Uterus (tissue), 4 donors: Measurements from ENCODE around the gene S100A4. TPM values are rescaled to one million over a fixed set of nuclear protein-coding genes. Genes with fewer than 3 reads are reported as not detected.
"Not testable (repeated sequence)": the region's sequence is repeated elsewhere in the genome, so short reads cannot be mapped to it uniquely, and the experiment has no call there.

ENCODE experiments used
- DNase-seq, 2 donors: peaks; one replicate each; pipeline ENCODE4 v3.0.0-alpha.2; 2019 to 2020
- H3K27ac ChIP-seq, 2 donors: fragments of 200-600 bp; sonication (generic); 1 replicate in 1 of 2; 2 replicates in 1 of 2; pipeline ENCODE4 v1.5.1; 2016 to 2018
- H3K27me3 ChIP-seq, 2 donors: fragments of 200-600 bp; sonication (generic); one replicate each; pipeline ENCODE4 v1.5.1; 2018 to 2019; ENCODE audit warnings: control low read depth in 1 of 2
- H3K36me3 ChIP-seq, 2 donors: fragments of 200-600 bp; sonication (generic); one replicate each; pipeline ENCODE4 v1.5.1; 2019; ENCODE audit warnings: control low read depth in 1 of 2
- H3K4me1 ChIP-seq, 2 donors: fragments of 200-600 bp; sonication (generic); one replicate each; pipeline ENCODE4 v1.5.1; 2018 to 2019; ENCODE audit warnings: control low read depth in 1 of 2
- H3K4me3 ChIP-seq, 2 donors: fragments of 200-600 bp; sonication (generic); 1 replicate in 1 of 2; 2 replicates in 1 of 2; pipeline ENCODE4 v1.5.1; 2018 to 2019; ENCODE audit warnings: mild to moderate bottlenecking in 1 of 2
- H3K9me3 ChIP-seq, 2 donors: fragments of 200-600 bp; sonication (generic); one replicate each; pipeline ENCODE4 v1.5.1; 2019; ENCODE audit warnings: control low read depth in 1 of 2
- POLR2A ChIP-seq, 2 donors: fragments of 450-650 bp; IDR thresholded peaks; one replicate each; pipeline ENCODE4 v1.6.1; 2016; ENCODE audit warnings: antibody characterized with exemption in 2 of 2, mild to moderate bottlenecking in 1 of 2, moderate library complexity in 1 of 2
- intact Hi-C: fragments of 100-400 bp; cut with DNase I; formaldehyde crosslinking; loops from one replicate; pipeline ENCODE4 v1.15.1; 2023; ENCODE audit warnings: low total_unique reads
- total RNA-seq, 4 donors: library from RNA; depleted of rRNA in 3 of 4; stranded (reverse); fragments of >200 nt in 3 of 4; gene quantifications; one replicate each; pipeline versions ENCODE4 v1.1.0 to v1.2.4, GENCODE V29; 2014 to 2023
- TF ChIP-seq, protein P1 (sequence below), 4 experiments: fragments of 200-600 bp in 2 of 4; fragments of 450-650 bp in 2 of 4; sonication (generic) in 2 of 4; IDR thresholded peaks; one replicate each; pipeline ENCODE4 v1.5.1; 2016 to 2019; ENCODE audit warnings: antibody characterized with exemption in 4 of 4, mild to moderate bottlenecking in 2 of 4, moderate library complexity in 1 of 4
- donor health status: DM: yes; HTN: yes; CAD: no.

Gene S100A4
- total RNA-seq, 4 donors from 2014 or later: 58.9 to 226 (median 155) TPM

DNA sequence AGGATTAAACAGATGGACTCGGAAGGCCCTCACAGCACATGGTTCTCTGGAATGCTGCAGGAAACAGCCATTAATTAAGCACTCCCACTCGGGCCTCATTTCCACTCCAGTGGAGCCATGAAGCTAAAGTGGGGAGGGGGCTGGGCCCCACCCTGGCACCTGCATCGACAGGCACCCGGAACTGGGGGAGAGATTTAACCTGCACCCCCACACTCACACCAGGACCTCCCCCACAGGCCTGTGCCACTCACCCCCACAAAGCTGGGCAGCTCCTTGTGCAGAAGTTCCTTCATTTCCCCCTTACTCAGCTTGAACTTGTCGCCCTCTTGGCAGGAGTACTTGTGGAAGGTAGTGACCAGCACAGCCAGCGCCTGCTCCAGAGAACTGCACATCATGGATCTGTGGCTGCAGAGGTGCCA, 17.9 kb upstream of the S100A4 start:
- no peak overlapping the region for H3K4me3 ChIP-seq
- no peaks in the 10 kb centered on the region for H3K27me3 ChIP-seq
- H3K9me3 ChIP-seq: no peaks in the 10 kb centered on the region
- H3K36me3 ChIP-seq: no peaks in the 10 kb centered on the region
- DNase-seq: peak in 1 of 2 donors; percentile 12
- H3K27ac ChIP-seq: no peak overlapping the region
- TF ChIP-seq POLR2A (IDR thresholded peaks at IDR 0.05): no peak
- TF ChIP-seq, protein P1, sequence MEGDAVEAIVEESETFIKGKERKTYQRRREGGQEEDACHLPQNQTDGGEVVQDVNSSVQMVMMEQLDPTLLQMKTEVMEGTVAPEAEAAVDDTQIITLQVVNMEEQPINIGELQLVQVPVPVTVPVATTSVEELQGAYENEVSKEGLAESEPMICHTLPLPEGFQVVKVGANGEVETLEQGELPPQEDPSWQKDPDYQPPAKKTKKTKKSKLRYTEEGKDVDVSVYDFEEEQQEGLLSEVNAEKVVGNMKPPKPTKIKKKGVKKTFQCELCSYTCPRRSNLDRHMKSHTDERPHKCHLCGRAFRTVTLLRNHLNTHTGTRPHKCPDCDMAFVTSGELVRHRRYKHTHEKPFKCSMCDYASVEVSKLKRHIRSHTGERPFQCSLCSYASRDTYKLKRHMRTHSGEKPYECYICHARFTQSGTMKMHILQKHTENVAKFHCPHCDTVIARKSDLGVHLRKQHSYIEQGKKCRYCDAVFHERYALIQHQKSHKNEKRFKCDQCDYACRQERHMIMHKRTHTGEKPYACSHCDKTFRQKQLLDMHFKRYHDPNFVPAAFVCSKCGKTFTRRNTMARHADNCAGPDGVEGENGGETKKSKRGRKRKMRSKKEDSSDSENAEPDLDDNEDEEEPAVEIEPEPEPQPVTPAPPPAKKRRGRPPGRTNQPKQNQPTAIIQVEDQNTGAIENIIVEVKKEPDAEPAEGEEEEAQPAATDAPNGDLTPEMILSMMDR (IDR thresholded peaks at IDR 0.05): no peak
- H3K4me1 ChIP-seq: peaks cover 5 to 12% of the 10 kb centered on the region in 2 donors
- intact Hi-C loops: no loop called here

DNA sequence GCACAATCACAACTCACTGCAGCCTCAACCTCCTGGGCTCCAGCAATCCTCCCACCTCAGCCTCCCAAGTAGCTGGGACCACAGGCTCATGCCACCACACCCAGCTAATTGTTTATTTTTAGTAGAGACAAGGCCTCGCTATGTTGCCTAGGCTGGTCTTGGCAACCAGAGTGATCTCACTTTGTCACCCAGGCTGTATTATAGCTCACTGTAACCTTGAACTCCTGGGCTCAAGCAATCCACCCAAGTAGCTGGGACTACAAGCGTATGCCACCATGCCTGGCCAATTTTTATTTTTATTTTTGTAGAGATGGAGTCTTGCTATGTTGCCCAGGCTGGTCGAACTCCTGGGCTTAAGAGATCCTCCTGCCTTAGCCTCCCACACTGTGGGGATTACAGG, 16.4 kb upstream of the S100A4 start:
- H3K27ac ChIP-seq, H3K4me1 ChIP-seq, DNase-seq, H3K36me3 ChIP-seq, intact Hi-C loops, H3K27me3 ChIP-seq, H3K9me3 ChIP-seq, H3K4me3 ChIP-seq: not testable (repeated sequence)

- Histone ChIP-seq H3K27ac (no peak overlapping the region), H3K4me3 (no peak overlapping the region), H3K27me3 (no peaks in the 10 kb centered on the region), H3K4me1 (peaks cover 0 to 4% of the 10 kb centered on the region in 2 donors), H3K9me3 (no peaks in the 10 kb centered on the region), H3K36me3 (no peaks in the 10 kb centered on the region)
- no peak for DNase-seq
- TF ChIP-seq, protein P1 (IDR thresholded peaks at IDR 0.05): no peak
- TF ChIP-seq POLR2A (IDR thresholded peaks at IDR 0.05): no peak
- intact Hi-C loops: no loop called here
Measured at GRCh38 chr1:153561466-153561985, 15.9 kb upstream of the S100A4 start.

- no peak for DNase-seq
- intact Hi-C loops: no loop called here
- Histone ChIP-seq H3K36me3 (no peaks in the 10 kb centered on the region), H3K4me3 (no peak overlapping the region), H3K27ac (no peak overlapping the region), H3K4me1 (no peaks in the 10 kb centered on the region), H3K27me3 (no peaks in the 10 kb centered on the region), H3K9me3 (no peaks in the 10 kb centered on the region)
- TF ChIP-seq, protein P1 (IDR thresholded peaks at IDR 0.05): no peak
- TF ChIP-seq POLR2A (IDR thresholded peaks at IDR 0.05): no peak
Measured at GRCh38 chr1:153560771-153561465, 15.3 kb upstream of the S100A4 start.

DNA sequence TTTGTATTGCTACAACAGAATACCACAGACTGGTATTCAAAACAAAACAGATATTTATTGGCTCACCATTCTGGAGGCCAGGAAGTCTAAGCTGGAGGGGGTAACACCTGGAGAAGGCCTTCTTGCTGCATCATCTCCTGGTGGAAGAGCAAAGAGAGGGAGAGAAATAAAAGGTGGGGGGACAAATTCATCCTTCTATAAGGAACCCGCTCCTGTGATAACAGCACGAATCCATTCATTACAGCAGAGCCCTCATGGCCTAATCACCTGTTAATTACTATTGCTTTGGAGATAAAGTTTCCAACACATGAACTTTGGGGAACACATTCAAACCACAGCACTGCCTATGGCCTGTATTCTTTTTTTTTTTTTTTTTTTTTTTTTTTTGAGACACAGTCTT, 14.6 kb upstream of the S100A4 start:
- no peak overlapping the region for H3K27ac ChIP-seq
- no peak overlapping the region for H3K4me3 ChIP-seq
- intact Hi-C loops: no loop called here
- H3K27me3 ChIP-seq: no peaks in the 10 kb centered on the region
- TF ChIP-seq, protein P1 (IDR thresholded peaks at IDR 0.05): no peak
- no peak for TF ChIP-seq POLR2A (IDR thresholded peaks at IDR 0.05)
- DNase-seq: no peak
- no peaks in the 10 kb centered on the region for H3K4me1 ChIP-seq
- no peaks in the 10 kb centered on the region for H3K9me3 ChIP-seq
- no peaks in the 10 kb centered on the region for H3K36me3 ChIP-seq
